ENCODE data around the gene JPH3.

GRCh38 chr16:87689956-87690465, 87.7 kb downstream of the JPH3 start:
- TF ChIP-seq CTCF (IDR thresholded peaks at IDR 0.05) (no peak), POLR2A (IDR thresholded peaks at IDR 0.05) (no peak)

Measured in testis (tissue), 2 donors.